Ishikawa (cell line): ENCODE measurements around the gene PLEKHH1.
A peak's percentile ranks its signal among the peaks of the same experiment; 100 is the strongest.

Experiments used
- CEBPB ChIP-seq: IDR thresholded peaks from 2 replicates; pipeline ENCODE4 v1.6.1; 2012
- CREB1 ChIP-seq: IDR thresholded peaks from 2 replicates; pipeline ENCODE4 v1.6.1; 2012; ENCODE audit warnings: low read depth
- EGR1 ChIP-seq: IDR thresholded peaks from 2 replicates; pipeline ENCODE4 v1.6.1; 2012
- EP300 ChIP-seq: IDR thresholded peaks from 2 replicates; pipeline ENCODE4 v1.6.1; 2012; ENCODE audit warnings: borderline replicate concordance
- FOXM1 ChIP-seq: IDR thresholded peaks from 2 replicates; pipeline ENCODE4 v1.6.1; 2012; ENCODE audit warnings: low read depth, borderline replicate concordance
- MAX ChIP-seq: IDR thresholded peaks from 2 replicates; pipeline ENCODE4 v1.6.1; 2012
- NFIC ChIP-seq: IDR thresholded peaks from 2 replicates; pipeline ENCODE4 v1.6.1; 2012
- RAD21 ChIP-seq: IDR thresholded peaks from 2 replicates; pipeline ENCODE4 v1.6.1; 2012; ENCODE audit warnings: low read depth
- REST ChIP-seq: IDR thresholded peaks from 2 replicates; pipeline ENCODE4 v1.6.1; 2012; ENCODE audit warnings: low read depth, mild to moderate bottlenecking
- TAF1 ChIP-seq: IDR thresholded peaks from 2 replicates; pipeline ENCODE4 v1.6.1; 2012; ENCODE audit warnings: low read depth, mild to moderate bottlenecking
- TCF12 ChIP-seq: IDR thresholded peaks from 2 replicates; pipeline ENCODE4 v1.6.1; 2012; ENCODE audit warnings: low read depth
- TEAD4 ChIP-seq: IDR thresholded peaks from 2 replicates; pipeline ENCODE4 v1.6.1; 2012
- USF1 ChIP-seq: IDR thresholded peaks from 2 replicates; pipeline ENCODE4 v1.6.1; 2012
- YY1 ChIP-seq: IDR thresholded peaks from 2 replicates; pipeline ENCODE4 v1.6.1; 2012; ENCODE audit warnings: low read depth
- ZBTB7A ChIP-seq: IDR thresholded peaks from 2 replicates; pipeline ENCODE4 v1.6.1; 2012; ENCODE audit warnings: low read depth

PLEKHH1 gene

GRCh38 chr14:67575684-67576083 is 42.6 kb downstream of the PLEKHH1 start:
- TF ChIP-seq EGR1: no peak
- TF ChIP-seq USF1: no peak
- no peak for TF ChIP-seq NFIC
- no peak for TF ChIP-seq FOXM1
- no peak for TF ChIP-seq RAD21
- no peak for TF ChIP-seq TCF12
- no peak for TF ChIP-seq YY1
- no peak for TF ChIP-seq CEBPB
- TF ChIP-seq MAX: no peak
- no peak for TF ChIP-seq TAF1
- TF ChIP-seq EP300: no peak
- no peak for TF ChIP-seq CREB1
- no peak for TF ChIP-seq TEAD4
- TF ChIP-seq REST: no peak
- no peak for TF ChIP-seq ZBTB7A

- TF ChIP-seq EGR1 (no peak), CEBPB (no peak), RAD21 (peak; percentile 14; the same call in 1 of the 2 replicates)
These were observed 43.3 kb downstream of the PLEKHH1 start for GRCh38 chr14:67576216-67576955.

- TF ChIP-seq MAX: no peak
- no peak for TF ChIP-seq FOXM1
- TF ChIP-seq EP300: no peak
- no peak for TF ChIP-seq TAF1
- no peak for TF ChIP-seq EGR1
- TF ChIP-seq ZBTB7A: no peak
- TF ChIP-seq CEBPB: no peak
- no peak for TF ChIP-seq REST
These were observed 44.2 kb downstream of the PLEKHH1 start for GRCh38 chr14:67577181-67577808.

- no peak for TF ChIP-seq CREB1
- TF ChIP-seq TCF12: no peak
- no peak for TF ChIP-seq TEAD4
- no peak for TF ChIP-seq MAX
- no peak for TF ChIP-seq NFIC
- TF ChIP-seq TAF1: no peak
- TF ChIP-seq EP300: no peak
- no peak for TF ChIP-seq USF1
- no peak for TF ChIP-seq CEBPB
- no peak for TF ChIP-seq EGR1
- TF ChIP-seq FOXM1: no peak
- TF ChIP-seq RAD21: no peak
- no peak for TF ChIP-seq YY1
- no peak for TF ChIP-seq REST
- no peak for TF ChIP-seq ZBTB7A
These were observed 45.0 kb downstream of the PLEKHH1 start for GRCh38 chr14:67577909-67578749.
